COR-L47 (cell line): ENCODE data around the gene BICRA.
"Not testable (repeated sequence)": the region's sequence is repeated elsewhere in the genome, so short reads cannot be mapped to it uniquely, and the experiment has no call there.

Source experiments
- DNase-seq: peaks from one replicate; lab custom pipeline; 2025; lab: John Stamatoyannopoulos, UW

The BICRA gene

GRCh38 chr19:47631681-47632446 lies 22.9 kb downstream of the BICRA start:
- no peak for DNase-seq

- no peak for DNase-seq
These were observed 24.6 kb downstream of the BICRA start for GRCh38 chr19:47633517-47633916.

- no peak for DNase-seq
These were observed 25.1 kb downstream of the BICRA start for GRCh38 chr19:47633996-47634395.

DNA sequence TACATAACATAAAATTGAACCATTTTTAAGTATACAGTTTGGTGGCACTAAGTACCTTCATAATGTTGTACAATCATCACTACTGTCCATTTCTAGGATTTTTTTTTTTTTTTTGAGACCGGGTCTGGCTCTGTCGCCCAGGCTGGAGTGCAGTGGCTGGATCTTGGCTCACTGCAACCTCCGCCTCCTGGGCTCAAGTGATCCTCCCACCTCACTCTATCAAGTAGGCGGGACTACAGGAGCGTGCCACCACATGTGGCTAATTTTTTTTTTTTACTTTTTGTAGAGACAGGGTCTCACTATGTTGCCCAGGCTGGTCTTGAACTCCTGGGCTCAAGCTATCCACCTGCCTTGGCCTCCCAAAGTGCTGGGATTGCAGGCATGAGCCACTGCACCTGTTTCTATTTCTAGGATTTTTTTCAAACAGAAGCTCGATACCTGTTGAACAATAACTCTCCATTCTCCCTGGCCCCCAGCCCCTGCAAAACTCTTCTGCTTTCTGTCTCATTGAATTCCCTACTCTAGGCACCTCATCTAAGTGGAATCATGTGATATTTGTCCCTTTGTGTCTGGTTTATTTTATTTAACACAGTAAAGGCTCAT lies 26.3 kb downstream of the BICRA start:
- not testable (repeated sequence) for DNase-seq

- no peak for DNase-seq
These were observed 28.6 kb downstream of the BICRA start for GRCh38 chr19:47637550-47637949.

DNA sequence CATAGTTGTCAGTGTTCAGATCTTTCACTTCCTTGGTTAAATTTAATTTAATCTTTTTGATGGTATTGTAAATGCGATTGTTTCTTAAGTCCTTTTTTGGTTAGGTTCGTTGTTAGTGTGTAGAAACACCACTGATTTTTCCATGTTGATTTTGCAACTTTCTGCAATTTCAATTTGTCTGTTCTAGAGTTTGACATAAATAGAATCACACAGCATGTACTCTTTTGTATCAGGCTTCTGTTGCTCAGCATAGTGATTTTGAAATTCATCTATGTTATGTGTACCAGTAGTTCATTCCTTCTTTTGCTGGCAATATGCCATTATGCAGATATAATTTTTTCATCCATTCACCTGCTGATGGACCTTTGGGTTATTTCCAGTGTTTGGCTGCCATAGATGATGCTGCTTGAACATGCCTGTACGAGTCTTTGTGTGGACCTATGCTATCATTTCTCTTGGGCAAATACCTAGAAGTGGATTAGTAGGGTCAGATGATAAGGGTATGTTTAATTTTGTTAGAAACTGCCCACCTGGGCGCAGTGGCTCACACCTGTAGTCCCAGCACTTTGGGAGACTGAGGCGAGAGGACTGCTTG lies 33.1 kb downstream of the BICRA start:
- no peak for DNase-seq

- DNase-seq, result no peak
These were observed 34.3 kb downstream of the BICRA start for GRCh38 chr19:47643281-47643680.

DNA sequence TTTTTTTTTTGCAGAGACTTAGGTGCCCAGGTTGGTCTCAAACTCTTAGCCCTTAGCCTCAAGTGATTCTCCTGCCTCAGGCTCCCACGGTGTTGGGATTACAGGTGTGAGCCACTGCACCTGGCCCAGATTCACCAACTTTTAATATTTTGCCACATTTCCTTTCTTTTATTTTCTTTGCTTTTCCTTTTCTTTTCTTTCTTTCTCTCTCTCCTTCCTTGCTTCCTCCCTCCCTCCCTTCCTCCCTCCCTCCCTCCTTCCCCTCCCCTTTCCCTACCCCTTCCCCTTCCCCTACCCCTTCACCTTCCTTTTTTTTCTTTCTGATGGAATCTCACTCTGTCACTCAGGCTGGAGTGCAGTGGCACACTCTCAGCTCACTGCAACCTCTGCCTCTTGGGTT lies 35.3 kb downstream of the BICRA start:
- no peak for DNase-seq

GRCh38 chr19:47644743-47645482 lies 36.0 kb downstream of the BICRA start:
- DNase-seq, result no peak

DNA sequence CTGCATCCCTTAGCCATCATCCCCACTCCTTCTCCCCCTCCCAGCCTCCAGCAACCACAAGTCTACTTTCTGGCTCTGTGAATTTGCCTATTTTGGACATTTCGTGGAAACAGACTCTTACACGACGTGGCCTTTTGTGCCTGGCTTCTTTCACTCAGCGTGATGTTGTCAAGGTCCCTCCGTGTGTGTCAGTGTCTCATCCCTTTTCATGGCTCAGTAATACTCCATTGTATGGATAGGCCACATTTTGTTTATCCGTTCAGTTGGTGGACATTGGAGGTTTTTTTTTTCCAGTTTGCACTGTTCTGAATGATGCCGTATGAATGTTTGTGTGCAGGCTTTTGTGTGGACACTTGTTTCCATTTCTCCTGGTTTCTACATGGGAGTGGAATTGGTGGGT lies 38.0 kb downstream of the BICRA start:
- no peak for DNase-seq

- DNase-seq, result no peak
These were observed 40.7 kb downstream of the BICRA start for GRCh38 chr19:47649588-47649987.

- DNase-seq, result no peak
These were observed 41.8 kb downstream of the BICRA start for GRCh38 chr19:47650700-47651099.

GRCh38 chr19:47651132-47651531 lies 42.2 kb downstream of the BICRA start:
- no peak for DNase-seq

DNA sequence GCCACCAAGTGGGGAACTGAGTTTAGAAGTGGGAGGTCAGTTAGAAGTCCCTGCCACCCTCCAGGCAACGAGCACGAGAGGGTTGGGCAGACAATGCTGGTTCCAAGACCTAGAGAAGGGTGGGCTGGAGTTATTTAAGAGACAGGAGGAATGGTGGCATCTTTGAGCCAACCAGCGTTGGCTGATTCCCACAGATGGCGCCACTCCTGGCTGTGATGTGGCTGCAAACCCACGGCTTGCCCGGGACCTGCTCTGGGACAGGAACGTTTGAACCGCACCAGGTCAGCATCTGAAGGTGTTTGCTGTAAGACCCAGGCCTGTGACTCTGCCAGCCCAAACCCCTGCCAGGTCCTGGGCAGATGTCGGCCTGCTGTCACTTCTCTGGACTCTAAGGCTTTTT lies 42.8 kb downstream of the BICRA start:
- DNase-seq, result no peak

DNA sequence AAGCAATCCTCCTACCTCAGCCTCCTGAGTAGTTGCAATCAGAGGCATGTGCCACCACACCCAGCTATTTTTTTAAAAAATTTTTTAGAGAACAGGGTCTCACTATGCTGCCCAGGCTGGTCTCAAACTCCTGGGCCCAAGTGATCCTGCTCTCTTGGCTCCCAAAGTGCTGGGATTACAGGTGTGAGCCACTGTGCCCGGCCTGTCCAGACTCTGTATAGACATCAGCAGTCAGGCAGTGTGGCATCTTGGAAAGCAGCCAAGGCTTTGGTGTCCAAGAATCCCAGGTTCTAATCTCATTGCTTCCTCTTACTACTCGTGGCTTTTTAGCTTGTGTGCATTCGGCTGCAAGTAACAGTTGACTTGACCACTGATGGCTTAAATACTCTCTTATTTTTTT lies 43.4 kb downstream of the BICRA start:
- no peak for DNase-seq

DNA sequence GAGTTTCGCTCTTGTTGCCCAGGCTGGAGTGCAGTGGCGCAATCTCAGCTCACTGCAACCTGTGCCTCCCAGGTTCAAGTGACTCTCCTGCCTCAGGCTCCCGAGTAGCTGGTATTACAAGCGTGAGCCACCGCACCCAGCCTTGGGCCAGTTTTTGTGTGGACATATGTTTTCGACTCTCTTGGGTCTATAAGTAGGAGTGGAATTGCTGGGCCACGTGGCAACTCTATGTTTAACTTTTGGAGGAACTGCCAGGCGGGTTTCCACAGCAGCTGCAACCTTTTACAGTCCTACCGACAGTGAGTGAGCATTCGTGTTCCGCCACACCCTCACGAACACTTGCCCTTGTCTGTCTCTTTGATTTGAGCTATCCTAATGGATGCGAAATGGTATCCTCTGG lies 44.9 kb downstream of the BICRA start:
- no peak for DNase-seq

GRCh38 chr19:47657719-47658118 lies 48.8 kb downstream of the BICRA start:
- no peak for DNase-seq

- no peak for DNase-seq
These were observed 49.8 kb downstream of the BICRA start for GRCh38 chr19:47658431-47659348.

GRCh38 chr19:47660435-47660832 lies 51.5 kb downstream of the BICRA start:
- DNase-seq, result no peak

- no peak for DNase-seq
These were observed 52.2 kb downstream of the BICRA start for GRCh38 chr19:47661161-47661560.

DNA sequence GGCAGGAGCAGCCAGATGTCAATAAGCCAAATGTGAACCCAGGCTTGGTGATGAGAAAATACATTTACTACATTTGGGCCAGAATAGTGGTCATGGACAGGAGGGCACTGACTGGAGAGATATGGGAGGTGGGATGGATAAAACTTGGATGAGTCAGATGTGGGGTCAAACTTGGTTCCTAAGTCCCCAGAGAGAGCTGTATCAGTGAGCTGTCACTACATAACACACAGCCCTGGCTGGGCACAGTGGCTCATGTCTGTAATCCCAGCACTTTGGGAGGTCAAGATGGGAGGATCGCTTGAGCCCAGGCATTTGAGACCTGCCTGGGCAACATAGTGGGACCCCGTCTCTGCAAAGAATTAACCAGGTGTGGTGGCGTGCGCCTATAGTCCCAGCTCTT lies 52.7 kb downstream of the BICRA start:
- DNase-seq, result no peak

GRCh38 chr19:47663435-47663910 lies 54.5 kb downstream of the BICRA start:
- no peak for DNase-seq
